GM23338 (cell line): ENCODE measurements around the gene MFAP3L. TPM values are rescaled to one million over a fixed set of nuclear protein-coding genes. Genes with fewer than 3 reads are reported as not detected.

ENCODE experiments used
- ATAC-seq: fragments of 200-7000 bp; cut with Tn5 transposase; 3 replicates; pipeline ENCODE4 v1.9.1; 2020
- DNase-seq: peaks from one replicate; pipeline ENCODE4 v3.0.0-alpha.2; 2015; ENCODE audit warnings: low spot score
- H2AFZ ChIP-seq: fragments of 200-600 bp; sonication (generic); 2 replicates; pipeline ENCODE4 v1.8.0; 2016; ENCODE audit warnings: antibody characterized with exemption, mild to moderate bottlenecking, moderate library complexity
- H3F3A ChIP-seq: fragments of 200-600 bp; sonication (generic); replicated peaks from 2 replicates; pipeline ENCODE4 v1.8.0; 2017; ENCODE audit warnings: antibody characterized with exemption, mixed run types, low read depth
- H3K27ac ChIP-seq: fragments of 200-600 bp; sonication (generic); 2 replicates; pipeline ENCODE4 v1.6.1; 2016; ENCODE audit warnings: low read depth
- H3K27me3 ChIP-seq: fragments of 200-600 bp; sonication (generic); 2 replicates; pipeline ENCODE4 v1.8.0; 2016; ENCODE audit warnings: mild to moderate bottlenecking, mixed run types, moderate library complexity; ENCODE audit not compliant: insufficient read depth
- H3K36me3 ChIP-seq: fragments of 200-600 bp; sonication (generic); 2 replicates; pipeline ENCODE4 v1.8.0; 2016; ENCODE audit warnings: mild to moderate bottlenecking; ENCODE audit not compliant: insufficient read depth
- H3K4me1 ChIP-seq: fragments of 200-600 bp; sonication (generic); 2 replicates; pipeline ENCODE4 v1.8.0; 2016; ENCODE audit warnings: mild to moderate bottlenecking, moderate library complexity; ENCODE audit not compliant: insufficient read depth
- H3K4me2 ChIP-seq: fragments of 200-600 bp; sonication (generic); 2 replicates; pipeline ENCODE4 v1.7.1; 2017; ENCODE audit warnings: mixed run types
- H3K4me3 ChIP-seq: fragments of 200-600 bp; sonication (generic); 2 replicates; pipeline ENCODE4 v1.6.1; 2016; ENCODE audit warnings: mixed run types
- H3K79me2 ChIP-seq: fragments of 200-600 bp; sonication (generic); replicated peaks from 2 replicates; pipeline ENCODE4 v1.8.0; 2017; ENCODE audit warnings: mild to moderate bottlenecking; ENCODE audit not compliant: insufficient read depth
- H3K9me2 ChIP-seq: fragments of 200-600 bp; sonication (generic); 2 replicates; pipeline ENCODE4 v1.8.0; 2017; ENCODE audit not compliant: insufficient read depth
- H4K20me1 ChIP-seq: fragments of 200-600 bp; sonication (generic); replicated peaks from 2 replicates; pipeline ENCODE4 v1.8.0; 2017; ENCODE audit warnings: mild to moderate bottlenecking; ENCODE audit not compliant: insufficient read depth
- H3K27ac Mint-ChIP-seq: 2 replicates; pipeline ENCODE4 v1.8.0; 2020; ENCODE audit warnings: inconsistent platforms, mild to moderate bottlenecking, moderate library complexity, mixed read lengths
- H3K27me3 Mint-ChIP-seq: 3 replicates; pipeline ENCODE4 v1.8.0; 2022; ENCODE audit warnings: low read depth, mild to moderate bottlenecking, moderate library complexity, mixed read lengths, inconsistent platforms; ENCODE audit not compliant: insufficient read depth, poor library complexity
- H3K36me3 Mint-ChIP-seq: 3 replicates; pipeline ENCODE4 v1.8.0; 2021; ENCODE audit warnings: low read depth, mild to moderate bottlenecking, inconsistent platforms, moderate library complexity, mixed read lengths
- H3K4me1 Mint-ChIP-seq: 3 replicates; pipeline ENCODE4 v1.8.0; 2020; ENCODE audit warnings: mild to moderate bottlenecking, inconsistent platforms, mixed read lengths
- H3K4me3 Mint-ChIP-seq: 3 replicates; pipeline ENCODE4 v1.8.0; 2021; ENCODE audit warnings: moderate library complexity, mild to moderate bottlenecking, inconsistent platforms, mixed read lengths
- H3K9me3 Mint-ChIP-seq: 3 replicates; pipeline ENCODE4 v1.8.0; 2020; ENCODE audit warnings: moderate library complexity, mild to moderate bottlenecking, inconsistent platforms, mixed read lengths
- CREB1 ChIP-seq: fragments of 250-450 bp; sonication (Bioruptor Pico); IDR thresholded peaks from 2 replicates; pipeline ENCODE4 v1.5.0; 2020; ENCODE audit warnings: low read depth, mild to moderate bottlenecking, moderate library complexity
- CTCF ChIP-seq, 2 experiments: fragments of 200-600 bp in 1 of 2; sonication (generic) in 1 of 2; conservative IDR thresholded peaks; 2 replicates each; pipeline versions ENCODE4 v1.5.1 to v1.6.1; 2016 to 2017; ENCODE audit warnings: antibody characterized with exemption in 2 of 2, low read depth in 2 of 2, mild to moderate bottlenecking in 2 of 2, moderate library complexity in 1 of 2
- EZH2 ChIP-seq: fragments of 200-600 bp; sonication (generic); IDR thresholded peaks from one replicate; pipeline ENCODE4 v1.8.0; 2017; ENCODE audit warnings: antibody characterized with exemption, mild to moderate bottlenecking, low read depth; ENCODE audit not compliant: unreplicated experiment
- JUNB ChIP-seq: IDR thresholded peaks from one replicate; pipeline ENCODE4 v1.6.1; 2016; ENCODE audit warnings: antibody characterized with exemption; ENCODE audit not compliant: unreplicated experiment
- STAT1 ChIP-seq: IDR thresholded peaks from one replicate; pipeline ENCODE4 v1.6.1; 2016; ENCODE audit warnings: antibody characterized with exemption; ENCODE audit not compliant: unreplicated experiment
- ZNF114 ChIP-seq: fragments of 250-450 bp; sonication (Bioruptor Pico); IDR thresholded peaks from 2 replicates; pipeline ENCODE4 v1.5.0; 2020; ENCODE audit warnings: mild to moderate bottlenecking, moderate library complexity
- ZNF462 ChIP-seq: fragments of 250-450 bp; sonication (Bioruptor Pico); IDR thresholded peaks from 2 replicates; pipeline ENCODE4 v1.5.0; 2020; ENCODE audit warnings: mild to moderate bottlenecking, moderate library complexity
- polyA plus RNA-seq: library from polyadenylated mRNA; unstranded; fragments of >200 nt; fragmentation: Nextera tagmentation; extraction: Ambion mirVana; gene quantifications from 2 replicates; pipeline ENCODE4 v1.2.1, GENCODE V29; 2016
- total RNA-seq: library from RNA; depleted of rRNA; stranded (reverse); fragments of >200 nt; shearing (Covaris generic); gene quantifications from 2 replicates; pipeline ENCODE4 v1.2.3, GENCODE V29; 2014

MFAP3L gene
- total and polyA plus RNA-seq, 2 experiments from 2014 or later, result 3.4 to 7.9 TPM

GRCh38 chr4:170068438-170069128, 42.4 kb upstream of the MFAP3L start (continued):
- TF ChIP-seq ZNF462 (CRISPR knock-in tag) (no peak), CTCF (conservative IDR thresholded peaks at IDR 0.05; ENCODE audit: low read depth in 2 of 2) (no peak)

- DNase-seq, result no peak
- Mint-ChIP-seq H3K36me3 (peaks cover 4% of the 10 kb centered on the region; the same call in 2 of the 3 replicates), H3K4me3 (no peak overlapping the region), H3K4me1 (peaks cover 6% of the 10 kb centered on the region; the same call in 2 of the 3 replicates), H3K27me3 (peaks cover 2% of the 10 kb centered on the region), H3K27ac (no peak overlapping the region), H3K9me3 (no peaks in the 10 kb centered on the region)
- H2AFZ ChIP-seq, result no peak overlapping the region
- H4K20me1 ChIP-seq, result no peaks in the 10 kb centered on the region
- no peak for ATAC-seq
- no peaks in the 10 kb centered on the region for H3K4me1 ChIP-seq
- H3K27ac ChIP-seq, result no peak overlapping the region
- H3K9me2 ChIP-seq, result no peaks in the 10 kb centered on the region
- no peaks in the 10 kb centered on the region for H3K79me2 ChIP-seq
- no peak overlapping the region for H3K4me2 ChIP-seq
- H3K36me3 ChIP-seq, result 0 out of 2 replicates have a peak, but pooled peaks cover 7% of the 10 kb centered on the region
- no peak overlapping the region for H3K4me3 ChIP-seq
- H3F3A ChIP-seq, result no peaks in the 10 kb centered on the region
- H3K27me3 ChIP-seq, result no peaks in the 10 kb centered on the region
- TF ChIP-seq JUNB (no peak), EZH2 (no peak), CREB1 (CRISPR knock-in tag) (no peak), STAT1 (no peak), ZNF114 (CRISPR knock-in tag) (no peak), ZNF462 (CRISPR knock-in tag) (no peak)
These were observed 33.2 kb upstream of the MFAP3L start for GRCh38 chr4:170059421-170059820.
